ENCODE results near the gene ITGA3.
A peak's percentile ranks its signal among the peaks of the same experiment; 100 is the strongest.

The ITGA3 gene

GRCh38 chr17:50055426-50056216, at the start of gene ITGA3:
Gene ITGA3, plus strand, starts transcription at chr17:50056110. Its CDS starts 330 bp downstream, at chr17:50056440.
- peak; percentile 24 for DNase-seq (ENCODE audit: low read depth)

GRCh38 chr17:50009282-50009681, 46.6 kb upstream of the ITGA3 start:
- no peak for DNase-seq (ENCODE audit: low read depth)

- no peak for DNase-seq (ENCODE audit: low read depth)
Measured at GRCh38 chr17:50013079-50013478, 42.8 kb upstream of the ITGA3 start.

- DNase-seq (ENCODE audit: low read depth): no peak
Measured at GRCh38 chr17:50014471-50015088, 41.3 kb upstream of the ITGA3 start.

- no peak for DNase-seq (ENCODE audit: low read depth)
Measured at GRCh38 chr17:50015146-50015545, 40.8 kb upstream of the ITGA3 start.

- no peak for DNase-seq (ENCODE audit: low read depth)
Measured at GRCh38 chr17:50018909-50019308, 37.0 kb upstream of the ITGA3 start.

- DNase-seq (ENCODE audit: low read depth): no peak
Measured at GRCh38 chr17:50020841-50021599, 34.9 kb upstream of the ITGA3 start.

- no peak for DNase-seq (ENCODE audit: low read depth)
Measured at GRCh38 chr17:50021681-50022370, 34.1 kb upstream of the ITGA3 start.

GRCh38 chr17:50022463-50023130, 33.3 kb upstream of the ITGA3 start:
- no peak for DNase-seq (ENCODE audit: low read depth)

- no peak for DNase-seq (ENCODE audit: low read depth)
Measured at GRCh38 chr17:50023520-50023919, 32.4 kb upstream of the ITGA3 start.

- DNase-seq (ENCODE audit: low read depth): no peak
Measured at GRCh38 chr17:50024808-50025207, 31.1 kb upstream of the ITGA3 start.

- DNase-seq (ENCODE audit: low read depth): no peak
Measured at GRCh38 chr17:50026046-50026675, 29.7 kb upstream of the ITGA3 start.

- peak; percentile 67 for DNase-seq (ENCODE audit: low read depth)
Measured at GRCh38 chr17:50026837-50027171, 29.1 kb upstream of the ITGA3 start.

GRCh38 chr17:50027172-50027880, 28.6 kb upstream of the ITGA3 start:
- no peak for DNase-seq (ENCODE audit: low read depth)

GRCh38 chr17:50027881-50028735, 27.8 kb upstream of the ITGA3 start:
- no peak for DNase-seq (ENCODE audit: low read depth)

GRCh38 chr17:50028736-50029120, 27.2 kb upstream of the ITGA3 start:
- no peak for DNase-seq (ENCODE audit: low read depth)

GRCh38 chr17:50029185-50029584, 26.7 kb upstream of the ITGA3 start:
- DNase-seq (ENCODE audit: low read depth): no peak

GRCh38 chr17:50033316-50033715, 22.6 kb upstream of the ITGA3 start:
- no peak for DNase-seq (ENCODE audit: low read depth)

GRCh38 chr17:50034498-50035364, 21.2 kb upstream of the ITGA3 start:
- DNase-seq (ENCODE audit: low read depth): no peak

All from stimulated activated CD8-positive, alpha-beta memory T cell treated with anti-CD3 and anti-CD28 coated beads, Interleukin-15, amount 100 ng/mL, for 1 hour (primary cell).